ENCODE data around the gene TFR2. TPM values are rescaled to one million over a fixed set of nuclear protein-coding genes. Genes with fewer than 3 reads are reported as not detected.

The TFR2 gene
- total and polyA plus RNA-seq, 5 donors from 2014 or later: 1.2 to 8.0 (median 1.5) TPM

GRCh38 chr7:100639995-100640516 is 1.3 kb downstream of the TFR2 start:
- peaks cover 5% of the 10 kb centered on the region for H3K27me3 Mint-ChIP-seq
- DNase-seq (no peak), ATAC-seq (ENCODE audit: low read depth in 2 of 2) (no peak)
- no peak overlapping the region for H3K4me3 ChIP-seq (ENCODE audit: low read depth, low read length)
- H3K4me1 ChIP-seq (ENCODE audit: control insufficient read depth, insufficient read depth, low read length, poor library complexity, severe bottlenecking): no peaks in the 10 kb centered on the region
- no peak overlapping the region for H3K27ac ChIP-seq (ENCODE audit: insufficient read depth, low read length, poor library complexity, severe bottlenecking)
- no peaks in the 10 kb centered on the region for H3K36me3 ChIP-seq (ENCODE audit: control insufficient read depth, insufficient read depth, low read length)
- H3K4me1 Mint-ChIP-seq: peaks cover 0 to 4% (median 0%) of the 10 kb centered on the region in 4 donors
- H3K9me3 ChIP-seq (ENCODE audit: control insufficient read depth in 2 of 2, low read length in 2 of 2): no peaks in the 10 kb centered on the region
- no peak overlapping the region for H3K4me3 Mint-ChIP-seq
- H3K36me3 Mint-ChIP-seq: no peaks in the 10 kb centered on the region
- no peaks in the 10 kb centered on the region for H3K9me3 Mint-ChIP-seq
- no peaks in the 10 kb centered on the region for H3K27me3 ChIP-seq (ENCODE audit: control insufficient read depth, insufficient read depth, low read length)
- H3K27ac Mint-ChIP-seq: no peak overlapping the region

- H3K36me3 ChIP-seq (ENCODE audit: control insufficient read depth, insufficient read depth, low read length): no peaks in the 10 kb centered on the region
- H3K27me3 ChIP-seq (ENCODE audit: control insufficient read depth, insufficient read depth, low read length): no peaks in the 10 kb centered on the region
- peak overlapping the region; percentile 55 for H3K27ac ChIP-seq (ENCODE audit: insufficient read depth, low read length, poor library complexity, severe bottlenecking)
- Mint-ChIP-seq H3K27ac (peak overlapping the region; percentile 20 to 86 (median 48)), H3K27me3 (no peaks in the 10 kb centered on the region), H3K4me3 (peak overlapping the region; percentile 86 to 95 (median 91)), H3K4me1 (peaks cover 5 to 31% (median 7%) of the 10 kb centered on the region in 4 donors), H3K9me3 (no peaks in the 10 kb centered on the region), H3K36me3 (no peaks in the 10 kb centered on the region)
- H3K9me3 ChIP-seq (ENCODE audit: control insufficient read depth in 2 of 2, low read length in 2 of 2): no peaks in the 10 kb centered on the region
- peak; percentile 48 to 75 (median 53) for DNase-seq
- peaks cover 7% of the 10 kb centered on the region for H3K4me1 ChIP-seq (ENCODE audit: control insufficient read depth, insufficient read depth, low read length, poor library complexity, severe bottlenecking)
- peak overlapping the region; percentile 59 for H3K4me3 ChIP-seq (ENCODE audit: low read depth, low read length)
- ATAC-seq (ENCODE audit: low read depth in 2 of 2): peak; percentile 74 to 78
Measured at GRCh38 chr7:100632951-100633717, 8.2 kb downstream of the TFR2 start.

- H3K4me3 Mint-ChIP-seq: peak overlapping the region in 2 of 4 donors; percentile 13 to 62
- H3K4me1 ChIP-seq (ENCODE audit: control insufficient read depth, insufficient read depth, low read length, poor library complexity, severe bottlenecking): peaks cover 19% of the 10 kb centered on the region
Measured at GRCh38 chr7:100630066-100630465, 11.3 kb downstream of the TFR2 start.

GRCh38 chr7:100629117-100629716 is 12.1 kb downstream of the TFR2 start:
- Mint-ChIP-seq H3K4me3 (peak overlapping the region in 1 of 4 donors; percentile 54), H3K27me3 (no peaks in the 10 kb centered on the region), H3K27ac (peak overlapping the region in 1 of 3 donors; percentile 25), H3K9me3 (no peaks in the 10 kb centered on the region), H3K4me1 (peaks cover 5 to 56% (median 14%) of the 10 kb centered on the region in 4 donors), H3K36me3 (no peaks in the 10 kb centered on the region)
- no peak for ATAC-seq (ENCODE audit: low read depth in 2 of 2)
- Histone ChIP-seq H3K36me3 (ENCODE audit: control insufficient read depth, insufficient read depth, low read length) (no peaks in the 10 kb centered on the region), H3K27ac (ENCODE audit: insufficient read depth, low read length, poor library complexity, severe bottlenecking) (no peak overlapping the region), H3K9me3 (ENCODE audit: control insufficient read depth in 2 of 2, low read length in 2 of 2) (no peaks in the 10 kb centered on the region), H3K27me3 (ENCODE audit: control insufficient read depth, insufficient read depth, low read length) (no peaks in the 10 kb centered on the region), H3K4me3 (ENCODE audit: low read depth, low read length) (no peak overlapping the region), H3K4me1 (ENCODE audit: control insufficient read depth, insufficient read depth, low read length, poor library complexity, severe bottlenecking) (peaks cover 19% of the 10 kb centered on the region)
- no peak for DNase-seq

More at GRCh38 chr7:100630066-100630465, 11.3 kb downstream of the TFR2 start:
- Mint-ChIP-seq H3K4me1 (peaks cover 5 to 55% (median 12%) of the 10 kb centered on the region in 4 donors), H3K9me3 (no peaks in the 10 kb centered on the region), H3K27me3 (no peaks in the 10 kb centered on the region), H3K27ac (peak overlapping the region in 2 of 3 donors; percentile 42 to 70), H3K36me3 (no peaks in the 10 kb centered on the region)
- ATAC-seq (ENCODE audit: low read depth in 2 of 2) (no peak), DNase-seq (no peak)
- no peak overlapping the region for H3K27ac ChIP-seq (ENCODE audit: insufficient read depth, low read length, poor library complexity, severe bottlenecking)
- H3K4me3 ChIP-seq (ENCODE audit: low read depth, low read length): no peak overlapping the region
- no peaks in the 10 kb centered on the region for H3K27me3 ChIP-seq (ENCODE audit: control insufficient read depth, insufficient read depth, low read length)
- H3K9me3 ChIP-seq (ENCODE audit: control insufficient read depth in 2 of 2, low read length in 2 of 2): no peaks in the 10 kb centered on the region
- no peaks in the 10 kb centered on the region for H3K36me3 ChIP-seq (ENCODE audit: control insufficient read depth, insufficient read depth, low read length)

GRCh38 chr7:100627238-100627549 is 14.2 kb downstream of the TFR2 start:
- ATAC-seq (ENCODE audit: low read depth in 2 of 2): no peak
- Histone ChIP-seq H3K4me3 (ENCODE audit: low read depth, low read length) (no peak overlapping the region), H3K36me3 (ENCODE audit: control insufficient read depth, insufficient read depth, low read length) (no peaks in the 10 kb centered on the region), H3K27me3 (ENCODE audit: control insufficient read depth, insufficient read depth, low read length) (no peaks in the 10 kb centered on the region), H3K4me1 (ENCODE audit: control insufficient read depth, insufficient read depth, low read length, poor library complexity, severe bottlenecking) (peaks cover 12% of the 10 kb centered on the region), H3K9me3 (ENCODE audit: control insufficient read depth in 2 of 2, low read length in 2 of 2) (no peaks in the 10 kb centered on the region), H3K27ac (ENCODE audit: insufficient read depth, low read length, poor library complexity, severe bottlenecking) (peak overlapping the region; percentile 88)
- H3K4me3 Mint-ChIP-seq: peak overlapping the region in 1 of 4 donors; percentile 61
- H3K36me3 Mint-ChIP-seq: peaks cover 6% of the 10 kb centered on the region
- peaks cover 5 to 48% (median 11%) of the 10 kb centered on the region in 4 donors for H3K4me1 Mint-ChIP-seq
- no peak for DNase-seq
- H3K27me3 Mint-ChIP-seq: no peaks in the 10 kb centered on the region
- H3K27ac Mint-ChIP-seq: peak overlapping the region; percentile 26 to 80 (median 78)
- H3K9me3 Mint-ChIP-seq: no peaks in the 10 kb centered on the region

- Histone ChIP-seq H3K36me3 (ENCODE audit: control insufficient read depth, insufficient read depth, low read length) (no peaks in the 10 kb centered on the region), H3K27me3 (ENCODE audit: control insufficient read depth, insufficient read depth, low read length) (no peaks in the 10 kb centered on the region), H3K27ac (ENCODE audit: insufficient read depth, low read length, poor library complexity, severe bottlenecking) (peak overlapping the region; percentile 88), H3K4me3 (ENCODE audit: low read depth, low read length) (peak overlapping the region; percentile 37), H3K9me3 (ENCODE audit: control insufficient read depth in 2 of 2, low read length in 2 of 2) (no peaks in the 10 kb centered on the region), H3K4me1 (ENCODE audit: control insufficient read depth, insufficient read depth, low read length, poor library complexity, severe bottlenecking) (peaks cover 12% of the 10 kb centered on the region)
- Mint-ChIP-seq H3K4me3 (peak overlapping the region; percentile 73 to 80 (median 75)), H3K4me1 (peaks cover 5 to 45% (median 13%) of the 10 kb centered on the region in 4 donors), H3K27me3 (no peaks in the 10 kb centered on the region), H3K36me3 (peaks cover 8% of the 10 kb centered on the region), H3K27ac (peak overlapping the region; percentile 74 to 80 (median 78)), H3K9me3 (no peaks in the 10 kb centered on the region)
- ATAC-seq (ENCODE audit: low read depth in 2 of 2): peak; percentile 98
- peak; percentile 82 to 94 (median 85) for DNase-seq
Measured at GRCh38 chr7:100626530-100627237, 14.7 kb downstream of the TFR2 start.

- DNase-seq: no peak
- Histone ChIP-seq H3K9me3 (ENCODE audit: control insufficient read depth in 2 of 2, low read length in 2 of 2) (no peaks in the 10 kb centered on the region), H3K4me1 (ENCODE audit: control insufficient read depth, insufficient read depth, low read length, poor library complexity, severe bottlenecking) (peaks cover 12% of the 10 kb centered on the region), H3K27me3 (ENCODE audit: control insufficient read depth, insufficient read depth, low read length) (no peaks in the 10 kb centered on the region), H3K4me3 (ENCODE audit: low read depth, low read length) (peak overlapping the region; percentile 10), H3K36me3 (ENCODE audit: control insufficient read depth, insufficient read depth, low read length) (no peaks in the 10 kb centered on the region), H3K27ac (ENCODE audit: insufficient read depth, low read length, poor library complexity, severe bottlenecking) (peak overlapping the region; percentile 88)
- no peak for ATAC-seq (ENCODE audit: low read depth in 2 of 2)
- H3K27ac Mint-ChIP-seq: peak overlapping the region in 1 of 3 donors; percentile 78
- no peaks in the 10 kb centered on the region for H3K9me3 Mint-ChIP-seq
- peak overlapping the region; percentile 7 to 80 (median 75) for H3K4me3 Mint-ChIP-seq
- H3K36me3 Mint-ChIP-seq: peaks cover 11% of the 10 kb centered on the region
- H3K27me3 Mint-ChIP-seq: no peaks in the 10 kb centered on the region
- peaks cover 5 to 47% (median 14%) of the 10 kb centered on the region in 4 donors for H3K4me1 Mint-ChIP-seq
Measured at GRCh38 chr7:100626055-100626454, 15.3 kb downstream of the TFR2 start.
